K562 (cell line): Measurements from ENCODE around the gene ILKAP. TPM values are rescaled to one million over a fixed set of nuclear protein-coding genes. Genes with fewer than 3 reads are reported as not detected.

ENCODE experiments used
- ATAC-seq: fragments of 200-7000 bp; cut with Tn5 transposase; 3 replicates; pipeline ENCODE4 v1.9.1; 2020; ENCODE audit warnings: moderate library complexity
- BruUV-seq: library from RNA; stranded (reverse); fragments of 400-500 nt; replicated peaks from 2 replicates; lab custom pipeline; 2021; lab: Mats Ljungman, UMichigan
- CTCF ChIA-PET: fragments of 300-600 bp; formaldehyde crosslinking; extraction: SDS; loops from one replicate; lab custom pipeline; 2021; ENCODE audit warnings: low intra/inter-chr PET ratio; lab: Yijun Ruan, JAX
- POLR2A ChIA-PET: fragments of 300-600, 350-650 bp; sonication (Branson Sonifier 250); formaldehyde crosslinking; extraction: SDS; loops from one replicate; lab custom pipeline; 2021; ENCODE audit warnings: antibody characterized with exemption, inconsistent platforms; lab: Yijun Ruan, JAX
- DNase-seq, 4 experiments: peaks; one replicate each; pipeline versions ENCODE4 v3.0.0 to v3.0.0-alpha.2; 2011 to 2018; ENCODE audit warnings: low spot score in 3 of 4, mixed read lengths in 3 of 4; ENCODE audit errors: extremely low read depth in 1 of 4
- FAIRE-seq: peaks from 2 replicates; lab custom pipeline; 2011; peaks lifted over from hg19 to GRCh38; lab: Jason Lieb, UNC
- H2AFZ ChIP-seq: 2 replicates; pipeline ENCODE4 v1.6.0; 2011; ENCODE audit warnings: low read depth, low read length, control low read depth, inconsistent platforms
- H3K27ac ChIP-seq: fragments of 200-600 bp; 3 replicates; pipeline ENCODE4 v1.8.0; 2011; ENCODE audit warnings: low read depth, mild to moderate bottlenecking, control low read depth, inconsistent platforms, low read length, moderate library complexity, mixed read lengths; ENCODE audit errors: extremely low read depth
- H3K27me3 ChIP-seq, 2 experiments: fragments of 300-600 bp in 1 of 2; 2 replicates in 1 of 2; 3 replicates in 1 of 2; pipeline versions ENCODE4 v1.6.0 to v1.8.0; 2011; ENCODE audit warnings: inconsistent platforms in 2 of 2, low read length in 2 of 2, mild to moderate bottlenecking in 1 of 2, mixed read lengths in 1 of 2, moderate library complexity in 1 of 2; ENCODE audit not compliant: control insufficient read depth in 2 of 2, insufficient read depth in 2 of 2
- H3K36me3 ChIP-seq: fragments of 300-600 bp; 3 replicates; pipeline ENCODE4 v1.8.0; 2011; ENCODE audit warnings: mild to moderate bottlenecking, low read length, inconsistent platforms; ENCODE audit not compliant: control insufficient read depth, insufficient read depth
- H3K4me1 ChIP-seq, 2 experiments: fragments of 200-600 bp in 1 of 2; replicated peaks in 1 of 2; 2 replicates in 1 of 2; 3 replicates in 1 of 2; pipeline versions ENCODE4 v1.5.1 to v1.8.0; 2011; ENCODE audit warnings: inconsistent platforms in 2 of 2, low read length in 2 of 2, mild to moderate bottlenecking in 1 of 2, mixed read lengths in 1 of 2, moderate library complexity in 1 of 2; ENCODE audit not compliant: control insufficient read depth in 2 of 2, insufficient read depth in 2 of 2
- H3K4me2 ChIP-seq: 2 replicates; pipeline ENCODE4 v1.6.1; 2011; ENCODE audit warnings: low read length, control low read depth, inconsistent platforms, mixed read lengths; ENCODE audit not compliant: insufficient read depth
- H3K4me3 ChIP-seq: fragments of 200-600 bp; sonication (generic), shearing (Covaris generic); 2 replicates; pipeline ENCODE4 v1.5.1; 2016; ENCODE audit warnings: control low read depth, inconsistent platforms
- H3K79me2 ChIP-seq: fragments of 200-600 bp; 3 replicates; pipeline ENCODE4 v1.8.0; 2011; ENCODE audit warnings: low read length, inconsistent platforms; ENCODE audit not compliant: control insufficient read depth, insufficient read depth
- H3K9ac ChIP-seq, 2 experiments: 2 replicates each; pipeline versions ENCODE4 v1.6.0 to v1.6.1; 2011; ENCODE audit warnings: low read depth in 2 of 2, low read length in 2 of 2, control low read depth in 1 of 2, inconsistent platforms in 1 of 2, mild to moderate bottlenecking in 1 of 2, mixed read lengths in 1 of 2; ENCODE audit not compliant: insufficient read depth in 1 of 2
- H3K9me1 ChIP-seq: one replicate; pipeline ENCODE4 v1.6.0; 2011; ENCODE audit warnings: inconsistent platforms, mild to moderate bottlenecking, low read length, moderate library complexity; ENCODE audit not compliant: control insufficient read depth, insufficient read depth
- H3K9me3 ChIP-seq: replicated peaks from 2 replicates; pipeline ENCODE4 v1.5.1; 2011; ENCODE audit warnings: low read depth, low read length, inconsistent platforms; ENCODE audit not compliant: control insufficient read depth, insufficient read depth
- H4K20me1 ChIP-seq: replicated peaks from 2 replicates; pipeline ENCODE4 v1.6.1; 2011; ENCODE audit warnings: low read length, inconsistent platforms, mixed read lengths; ENCODE audit not compliant: control insufficient read depth, insufficient read depth
- CBX1 ChIP-seq: sonication (generic); IDR thresholded peaks from 2 replicates; pipeline ENCODE4 v1.6.1; 2016; ENCODE audit warnings: antibody characterized with exemption, low read depth, mild to moderate bottlenecking
- HDGF ChIP-seq: fragments of 450-650 bp; IDR thresholded peaks from 2 replicates; pipeline ENCODE4 v1.6.1; 2016
- NELFE ChIP-seq: IDR thresholded peaks from 2 replicates; pipeline ENCODE4 v1.6.1; 2011; ENCODE audit warnings: mild to moderate bottlenecking; ENCODE audit not compliant: insufficient read depth, insufficient read length
- PML ChIP-seq: IDR thresholded peaks from 2 replicates; pipeline ENCODE4 v1.6.1; 2012; ENCODE audit warnings: low read length, inconsistent platforms
- SIX5 ChIP-seq, 2 experiments: IDR thresholded peaks; 2 replicates each; pipeline ENCODE4 v1.6.1; 2011; ENCODE audit warnings: low read length in 2 of 2, borderline replicate concordance in 1 of 2, low read depth in 1 of 2, mild to moderate bottlenecking in 1 of 2, moderate library complexity in 1 of 2; ENCODE audit not compliant: insufficient read depth in 1 of 2
- WGBS: fragments of 100-300 bp; shearing (Covaris generic); methylation state at CpG from one replicate; pipeline ENCODE4 v1.1.6; 2016; ENCODE audit warnings: low coverage, mixed read lengths; ENCODE audit not compliant: insufficient coverage; ENCODE audit errors: missing lambda C conversion rate; 5-methylcytosine and 5-hydroxymethylcytosine counted together
- in situ Hi-C: fragments of 300-500 bp; cut with MboI; formaldehyde crosslinking; loops from 4 replicates; pipeline ENCODE4 v1.15.0; 2018; ENCODE audit warnings: inconsistent platforms, mixed read lengths
- intact Hi-C: fragments of 100-400 bp; cut with micrococcal nuclease; formaldehyde crosslinking; loops from 2 replicates; pipeline ENCODE4 v1.14.2; 2022
- polyA plus RNA-seq, 8 experiments: library from polyadenylated mRNA; depleted of rRNA in 4 of 8; stranded (reverse) in 5 of 8; unstranded in 3 of 8; fragments of >200 nt; fragmentation: Nextera tagmentation in 2 of 8; fragmentation: Illumina TruSeq in 1 of 8; extraction: Ambion mirVana in 2 of 8; extraction: Trizol in 1 of 8; gene quantifications; 2 replicates each; pipeline versions ENCODE4 v1.2.1 to v1.2.3, GENCODE V29; 2011 to 2014; ENCODE audit warnings: inconsistent platforms in 1 of 8, missing spikeins in 1 of 8
- total RNA-seq, 7 experiments: library from RNA; depleted of rRNA in 6 of 7; stranded (reverse); fragments of >200 nt in 6 of 7; fragmentation: Illumina TruSeq in 2 of 7; extraction: Trizol in 2 of 7; gene quantifications; 2 replicates each; pipeline versions ENCODE4 v1.2.1 to v1.2.3, GENCODE V29; 2011 to 2021; ENCODE audit warnings: low replicate concordance in 1 of 7
- TF ChIP-seq, protein P1 (sequence below): fragments of 250-450 bp; sonication (Bioruptor Pico); IDR thresholded peaks from 2 replicates; pipeline ENCODE4 v1.9.0; 2021; ENCODE audit warnings: mild to moderate bottlenecking
- TF ChIP-seq, protein P2 (sequence below), 3 experiments: fragments of 200-800 bp in 1 of 3; sonication (Bioruptor generic) in 1 of 3; sonication (generic) in 1 of 3; formaldehyde crosslinking in 1 of 3; IDR thresholded peaks; 2 replicates each; pipeline versions ENCODE4 v1.6.1 to v1.8.0; 2016 to 2022; ENCODE audit warnings: mild to moderate bottlenecking in 2 of 3, missing compliant biosample characterization in 2 of 3, missing genetic modification characterization in 2 of 3, missing genetic modification reagents in 1 of 3

The ILKAP gene
- total and polyA plus RNA-seq, 9 of the 15 experiments (the other 6 are each of a cell fraction or from before 2014, with no cell fraction given) = 3.1 to 43.9 (median 20.7) TPM

DNA sequence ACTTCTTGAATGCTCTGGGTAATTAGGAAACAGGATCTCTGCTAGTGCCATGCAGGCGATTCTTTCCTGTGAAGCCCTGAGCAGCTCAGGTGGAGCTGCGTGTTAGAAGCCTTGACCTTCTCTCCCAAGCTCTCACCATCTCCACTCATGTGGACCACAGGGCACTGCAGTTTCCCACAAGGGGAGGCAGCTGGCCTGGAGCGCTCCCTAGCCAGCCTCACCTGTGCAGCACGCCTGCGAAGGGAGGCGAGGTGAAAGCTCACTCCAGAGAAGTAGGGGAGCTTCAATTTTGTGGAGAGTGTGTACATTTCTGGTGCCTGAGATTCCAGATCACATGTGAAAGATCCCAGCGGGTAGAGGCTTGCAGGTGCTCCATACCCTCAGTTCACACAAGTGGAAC is 47.4 kb upstream of the ILKAP start:
- in situ Hi-C loops (loop anchor here (25.0 kb wide), 1 partner anchor 389 kb away; the partner anchor contains the start of gene RAMP1), intact Hi-C loops (no loop called here)
- H3K27me3 ChIP-seq = no peaks in the 10 kb centered on the region
- H3K4me1 ChIP-seq = no peaks in the 10 kb centered on the region; a peak in 1 of 5 replicates
- H3K9me1 ChIP-seq = no peaks in the 10 kb centered on the region
- H3K27ac ChIP-seq = no peak overlapping the region
- H3K9ac ChIP-seq = no peak overlapping the region
- WGBS = 84% methylated on average over 6 of the region's 7 CpGs
- H3K79me2 ChIP-seq = no peaks in the 10 kb centered on the region
- ATAC-seq (no peak), DNase-seq (no peak), FAIRE-seq (no peak)
- H3K36me3 ChIP-seq = peaks cover 25% of the 10 kb centered on the region; the same call in 1 of the 3 replicates
- BruUV-seq = no TSS peak
- no peaks in the 10 kb centered on the region for H3K9me3 ChIP-seq
- no peak overlapping the region for H3K4me2 ChIP-seq
- POLR2A ChIA-PET = no interaction called here
- CTCF ChIA-PET = no interaction called here
- no peak overlapping the region for H3K4me3 ChIP-seq
- TF ChIP-seq HDGF (no peak), CBX1 (no peak)
- TF ChIP-seq, protein P1, sequence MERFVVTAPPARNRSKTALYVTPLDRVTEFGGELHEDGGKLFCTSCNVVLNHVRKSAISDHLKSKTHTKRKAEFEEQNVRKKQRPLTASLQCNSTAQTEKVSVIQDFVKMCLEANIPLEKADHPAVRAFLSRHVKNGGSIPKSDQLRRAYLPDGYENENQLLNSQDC (CRISPR knock-in tag) = no peak
- no peaks in the 10 kb centered on the region for H4K20me1 ChIP-seq
- no peak overlapping the region for H2AFZ ChIP-seq

DNA sequence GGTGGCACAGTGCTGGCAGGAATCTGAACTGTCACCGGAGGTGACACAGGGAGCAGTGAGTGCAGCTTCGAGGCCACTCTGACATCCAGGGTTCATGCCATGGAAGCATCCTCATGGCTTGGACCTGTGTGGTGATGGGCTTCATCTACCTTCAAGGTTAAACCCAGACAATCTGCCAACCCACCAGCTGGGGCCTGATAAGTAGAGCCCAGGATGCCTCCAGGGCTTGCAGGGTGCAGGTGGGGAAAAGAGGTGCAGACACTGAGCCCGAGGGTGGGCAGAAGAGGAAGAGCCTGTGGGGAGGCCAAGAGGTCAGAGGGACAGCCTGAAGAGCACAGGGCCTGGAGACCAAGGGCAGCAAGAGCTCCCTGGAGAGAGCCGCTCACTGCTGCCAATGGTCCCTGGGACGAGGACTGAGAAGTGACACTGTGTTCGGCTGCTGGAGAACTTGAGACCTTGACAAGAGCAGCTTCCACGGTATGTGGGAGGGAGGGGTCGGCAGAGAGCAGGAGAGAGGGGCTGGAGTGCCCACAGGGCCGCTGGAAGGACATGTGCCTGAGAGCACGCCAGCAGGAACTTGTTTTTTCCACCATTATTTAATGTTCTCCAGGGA is 44.5 kb upstream of the ILKAP start:
- POLR2A ChIA-PET = interaction anchor here (0.6 kb wide), 2 partner anchors 129 to 187 kb away, joined by 3 to 4 read pairs; partner anchors contain the start of gene SCLY
- in situ Hi-C loops = no loop called here
- peaks cover 21% of the 10 kb centered on the region; the same call in 1 of the 3 replicates for H3K36me3 ChIP-seq
- DNase-seq = no peak
- no peaks in the 10 kb centered on the region for H3K9me3 ChIP-seq
- H3K9me1 ChIP-seq = no peaks in the 10 kb centered on the region
- intact Hi-C loops = no loop called here
- H3K79me2 ChIP-seq = no peaks in the 10 kb centered on the region
- no peak overlapping the region for H3K4me2 ChIP-seq
- no peaks in the 10 kb centered on the region for H4K20me1 ChIP-seq
- no peaks in the 10 kb centered on the region for H3K27me3 ChIP-seq
- no peak for FAIRE-seq
- H2AFZ ChIP-seq = no peak overlapping the region
- H3K4me3 ChIP-seq = no peak overlapping the region
- no peak for TF ChIP-seq SIX5 (IDR thresholded peaks at IDR 0.05; ENCODE audit: borderline replicate concordance in 1 of 2, insufficient read depth in 1 of 2, low read depth in 1 of 2, low read length in 2 of 2)
- TF ChIP-seq, protein P2, sequence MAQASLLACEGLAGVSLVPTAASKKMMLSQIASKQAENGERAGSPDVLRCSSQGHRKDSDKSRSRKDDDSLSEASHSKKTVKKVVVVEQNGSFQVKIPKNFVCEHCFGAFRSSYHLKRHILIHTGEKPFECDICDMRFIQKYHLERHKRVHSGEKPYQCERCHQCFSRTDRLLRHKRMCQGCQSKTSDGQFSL (CRISPR knock-in tag; IDR thresholded peaks at IDR 0.05) = no peak
- TF ChIP-seq, protein P2 (tag; IDR thresholded peaks at IDR 0.05) = no peak
- no peak for TF ChIP-seq PML
- no peak for TF ChIP-seq NELFE
- WGBS = 88% methylated on average over 8 of the region's 10 CpGs
- no peak for ATAC-seq
- CTCF ChIA-PET = no interaction called here
- no TSS peak for BruUV-seq
- no peaks in the 10 kb centered on the region; a peak in 1 of 5 replicates for H3K4me1 ChIP-seq
- no peak overlapping the region for H3K27ac ChIP-seq
- peak overlapping the region in 1 of 2 experiments; percentile 20; a peak in 1 of 4 replicates for H3K9ac ChIP-seq
